Measurements from ENCODE around the gene AKR1B1.

DNA sequence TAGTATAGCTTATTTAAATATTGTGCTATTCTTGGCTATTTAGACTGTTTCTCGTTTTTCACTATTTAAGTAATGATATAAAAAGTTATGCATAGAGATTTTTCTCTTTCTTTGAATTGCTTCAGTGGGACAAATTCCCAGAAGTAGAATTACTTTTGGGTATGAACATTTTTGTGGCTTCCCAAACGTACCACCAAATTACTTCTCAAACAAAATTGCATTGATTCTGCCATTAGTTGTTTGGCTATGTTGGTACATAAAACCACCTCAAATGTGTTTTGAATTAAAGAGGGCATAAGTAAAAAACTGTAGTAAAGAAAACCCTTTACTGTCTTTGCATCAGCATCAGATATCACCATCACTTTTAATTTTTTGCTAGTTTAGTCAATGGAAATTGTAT is 31.0 kb downstream of the AKR1B1 start:
- TF ChIP-seq SUZ12 (IDR thresholded peaks at IDR 0.05; ENCODE audit: extremely low read depth, insufficient read depth, insufficient read length) = no peak
- no peak for TF ChIP-seq ZNF274 (IDR thresholded peaks at IDR 0.05; ENCODE audit: low read depth, low read length)
